AG04450 (cell line): ENCODE results near the gene AMIGO3. TPM values are rescaled to one million over a fixed set of nuclear protein-coding genes. Genes with fewer than 3 reads are reported as not detected.

Source experiments
- polyA plus RNA-seq: library from polyadenylated mRNA; depleted of rRNA; stranded (reverse); fragments of >200 nt; gene quantifications from 2 replicates; pipeline ENCODE4 v1.2.3, GENCODE V29; 2011; rRNA removed
- small RNA-seq: library from RNA; depleted of rRNA; stranded (forward); fragments of <200 nt; gene quantifications from one replicate; pipeline ENCODE3, GENCODE V24; 2012; ENCODE audit warnings: low read depth; ENCODE audit not compliant: insufficient read length

Gene AMIGO3
- polyA plus RNA-seq, 1 experiment = not detected

Small RNA genes lying within 50 kb of the gene (small RNA-seq; reads per million reads assigned to genes)
- gene AMIGO3 = not detected
- gene COX6CP14 = not detected

Other genes with a start within 250 kb of the AMIGO3 start
- 29.5 and 34.2 TPM in 2 replicates for gene DAG1, start 249.4 kb downstream of the AMIGO3 start, polyA plus RNA-seq
- 0.01 TPM in 1 of 2 replicates, not detected in the other for gene BSN, start 165.2 kb downstream of the AMIGO3 start, polyA plus RNA-seq
- gene APEH, start 45.3 kb downstream of the AMIGO3 start, polyA plus RNA-seq = 85.3 and 108 TPM in 2 replicates
- 6.4 and 6.5 TPM in 2 replicates for gene MST1, start 30.2 kb downstream of the AMIGO3 start, polyA plus RNA-seq
- 22.9 and 33.3 TPM in 2 replicates for gene RNF123, start 30.1 kb downstream of the AMIGO3 start, polyA plus RNA-seq
- gene GMPPB, start 4.3 kb upstream of the AMIGO3 start, polyA plus RNA-seq = 13.9 and 15.7 TPM in 2 replicates
- gene IP6K1, start 66.9 kb upstream of the AMIGO3 start, polyA plus RNA-seq = 40.4 and 53.5 TPM in 2 replicates
- 0.09 TPM in 1 of 2 replicates, not detected in the other for gene CDHR4, start 80.2 kb upstream of the AMIGO3 start, polyA plus RNA-seq
- gene INKA1, start 83.6 kb upstream of the AMIGO3 start, polyA plus RNA-seq = 1.9 and 2.8 TPM in 2 replicates
- 34.0 and 43.6 TPM in 2 replicates for gene UBA7, start 94.3 kb upstream of the AMIGO3 start, polyA plus RNA-seq
- gene TRAIP, start 136.9 kb upstream of the AMIGO3 start, polyA plus RNA-seq = 1.7 and 2.3 TPM in 2 replicates
- not detected in 2 replicates for gene CAMKV, start 150.2 kb upstream of the AMIGO3 start, polyA plus RNA-seq
- gene MST1R, start 184.2 kb upstream of the AMIGO3 start, polyA plus RNA-seq = 0.10 and 0.41 TPM in 2 replicates
- gene MON1A, start 210.1 kb upstream of the AMIGO3 start, polyA plus RNA-seq = 7.1 and 8.1 TPM in 2 replicates
- 48.4 and 62.8 TPM in 2 replicates for gene RBM6, start 220.5 kb upstream of the AMIGO3 start, polyA plus RNA-seq